Transverse colon (tissue), 4 donors: Measurements from ENCODE around the gene FAM20C. TPM values are rescaled to one million over a fixed set of nuclear protein-coding genes. Genes with fewer than 3 reads are reported as not detected.

Experiments
- DNase-seq: peaks from one replicate; pipeline ENCODE4 v3.0.0-alpha.2; 2019
- H3K27ac ChIP-seq, 4 donors: fragments of 200-600 bp; sonication (generic); 2 replicates each; pipeline ENCODE4 v1.5.1; 2016 to 2018; ENCODE audit warnings: inconsistent platforms in 4 of 4
- H3K27me3 ChIP-seq: fragments of 200-600 bp; sonication (generic); 2 replicates; pipeline ENCODE4 v1.5.1; 2017; ENCODE audit warnings: inconsistent platforms
- H3K36me3 ChIP-seq, 4 donors: fragments of 200-600 bp; sonication (generic); 2 replicates each; pipeline ENCODE4 v1.5.1; 2017 to 2019; ENCODE audit warnings: inconsistent platforms in 4 of 4
- H3K4me1 ChIP-seq, 4 donors: fragments of 200-600 bp; sonication (generic); 2 replicates each; pipeline ENCODE4 v1.5.1; 2017 to 2020; ENCODE audit warnings: inconsistent platforms in 4 of 4
- H3K4me3 ChIP-seq, 4 donors: fragments of 200-600 bp; sonication (generic); 1 replicate in 1 of 4; 2 replicates in 3 of 4; pipeline versions ENCODE4 v1.5.1 to v1.6.1; 2017 to 2019; ENCODE audit warnings: inconsistent platforms in 4 of 4
- H3K9me3 ChIP-seq, 2 donors: fragments of 200-600 bp; sonication (generic); 2 replicates each; pipeline ENCODE4 v1.5.1; 2017 to 2019; ENCODE audit warnings: inconsistent platforms in 2 of 2
- EP300 ChIP-seq: sonication (generic); formaldehyde crosslinking; IDR thresholded peaks from one replicate; pipeline ENCODE4 v1.6.1; 2017; ENCODE audit warnings: antibody characterized with exemption, low read depth
- POLR2A ChIP-seq: fragments of 450-650 bp; IDR thresholded peaks from one replicate; pipeline ENCODE4 v1.6.1; 2016; ENCODE audit warnings: antibody characterized with exemption, mild to moderate bottlenecking, moderate library complexity
- POLR2AphosphoS5 ChIP-seq, 3 donors: sonication (generic); formaldehyde crosslinking; IDR thresholded peaks; one replicate each; pipeline ENCODE4 v1.6.1; 2016; ENCODE audit warnings: antibody characterized with exemption in 3 of 3
- WGBS, 2 donors: methylation state at CpG; one replicate each; pipeline ENCODE4 v1.1.5; 2018; ENCODE audit warnings: low coverage in 1 of 2; 5-methylcytosine and 5-hydroxymethylcytosine counted together
- in situ Hi-C, 4 donors: fragments of 200-750 bp; cut with MboI; loops; one replicate each; pipeline versions ENCODE4 v1.15.0 to v1.15.1; 2017; ENCODE audit warnings: low sequenced_read_pairs in 3 of 4, low pct_ligation_motif_present in 1 of 4, low pct_unique_long_range_greater_than_20kb in 1 of 4
- intact Hi-C: fragments of 100-400 bp; cut with DNase I; formaldehyde crosslinking; loops from one replicate; pipeline ENCODE4 v1.15.1; 2023; ENCODE audit warnings: low total_unique reads
- total RNA-seq, 4 donors: library from RNA; depleted of rRNA; stranded (reverse); fragments of >200 nt; gene quantifications; one replicate each; pipeline ENCODE4 v1.1.0, GENCODE V29; 2016
- TF ChIP-seq, protein P1 (sequence below), 5 experiments: fragments of 200-600 bp in 3 of 5; fragments of 450-650 bp in 2 of 5; sonication (generic) in 3 of 5; IDR thresholded peaks; 1 replicate in 2 of 5; 2 replicates in 3 of 5; pipeline ENCODE4 v1.5.1; 2016 to 2017; ENCODE audit warnings: antibody characterized with exemption in 5 of 5, inconsistent platforms in 3 of 5, mild to moderate bottlenecking in 2 of 5, moderate library complexity in 1 of 5

FAM20C gene
- total RNA-seq, 4 donors from 2014 or later, result 10.5 to 62.3 (median 23.5) TPM

DNA sequence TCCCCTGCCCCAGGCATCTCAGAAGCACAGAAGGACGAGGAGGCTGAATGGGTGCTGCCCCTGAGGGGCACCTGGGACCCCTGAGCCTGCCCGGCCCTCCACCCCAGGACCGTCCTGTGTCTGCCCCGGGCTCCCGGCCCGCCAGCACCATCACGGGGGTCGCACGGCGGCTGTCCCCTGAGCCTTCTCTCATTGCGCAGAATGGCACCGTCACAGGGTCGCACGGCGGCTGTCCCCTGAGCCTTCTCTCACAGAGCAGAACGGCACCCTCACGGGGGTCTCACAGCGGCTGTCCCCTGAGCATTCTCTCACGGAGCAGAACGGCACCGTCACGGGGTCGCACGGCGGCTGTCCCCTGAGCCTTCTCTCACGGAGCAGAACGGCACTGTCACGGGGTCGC lies 31.5 kb downstream of the FAM20C start:
- intact Hi-C loops, result no loop called here
- TF ChIP-seq EP300 (no peak), POLR2AphosphoS5 (IDR thresholded peaks at IDR 0.05) (no peak), POLR2A (no peak)
- TF ChIP-seq, protein P1, sequence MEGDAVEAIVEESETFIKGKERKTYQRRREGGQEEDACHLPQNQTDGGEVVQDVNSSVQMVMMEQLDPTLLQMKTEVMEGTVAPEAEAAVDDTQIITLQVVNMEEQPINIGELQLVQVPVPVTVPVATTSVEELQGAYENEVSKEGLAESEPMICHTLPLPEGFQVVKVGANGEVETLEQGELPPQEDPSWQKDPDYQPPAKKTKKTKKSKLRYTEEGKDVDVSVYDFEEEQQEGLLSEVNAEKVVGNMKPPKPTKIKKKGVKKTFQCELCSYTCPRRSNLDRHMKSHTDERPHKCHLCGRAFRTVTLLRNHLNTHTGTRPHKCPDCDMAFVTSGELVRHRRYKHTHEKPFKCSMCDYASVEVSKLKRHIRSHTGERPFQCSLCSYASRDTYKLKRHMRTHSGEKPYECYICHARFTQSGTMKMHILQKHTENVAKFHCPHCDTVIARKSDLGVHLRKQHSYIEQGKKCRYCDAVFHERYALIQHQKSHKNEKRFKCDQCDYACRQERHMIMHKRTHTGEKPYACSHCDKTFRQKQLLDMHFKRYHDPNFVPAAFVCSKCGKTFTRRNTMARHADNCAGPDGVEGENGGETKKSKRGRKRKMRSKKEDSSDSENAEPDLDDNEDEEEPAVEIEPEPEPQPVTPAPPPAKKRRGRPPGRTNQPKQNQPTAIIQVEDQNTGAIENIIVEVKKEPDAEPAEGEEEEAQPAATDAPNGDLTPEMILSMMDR (IDR thresholded peaks at IDR 0.05), result no peak
- Histone ChIP-seq H3K4me1 (peaks cover 0 to 34% (median 12%) of the 10 kb centered on the region in 4 donors), H3K4me3 (no peak overlapping the region), H3K9me3 (no peaks in the 10 kb centered on the region), H3K27ac (no peak overlapping the region), H3K36me3 (no peaks in the 10 kb centered on the region), H3K27me3 (no peaks in the 10 kb centered on the region)
- in situ Hi-C loops, result no loop called here
- 96 to 100% methylated on average over 1 to 29 of the region's 29 CpGs for WGBS, 2 donors
- DNase-seq, result no peak

DNA sequence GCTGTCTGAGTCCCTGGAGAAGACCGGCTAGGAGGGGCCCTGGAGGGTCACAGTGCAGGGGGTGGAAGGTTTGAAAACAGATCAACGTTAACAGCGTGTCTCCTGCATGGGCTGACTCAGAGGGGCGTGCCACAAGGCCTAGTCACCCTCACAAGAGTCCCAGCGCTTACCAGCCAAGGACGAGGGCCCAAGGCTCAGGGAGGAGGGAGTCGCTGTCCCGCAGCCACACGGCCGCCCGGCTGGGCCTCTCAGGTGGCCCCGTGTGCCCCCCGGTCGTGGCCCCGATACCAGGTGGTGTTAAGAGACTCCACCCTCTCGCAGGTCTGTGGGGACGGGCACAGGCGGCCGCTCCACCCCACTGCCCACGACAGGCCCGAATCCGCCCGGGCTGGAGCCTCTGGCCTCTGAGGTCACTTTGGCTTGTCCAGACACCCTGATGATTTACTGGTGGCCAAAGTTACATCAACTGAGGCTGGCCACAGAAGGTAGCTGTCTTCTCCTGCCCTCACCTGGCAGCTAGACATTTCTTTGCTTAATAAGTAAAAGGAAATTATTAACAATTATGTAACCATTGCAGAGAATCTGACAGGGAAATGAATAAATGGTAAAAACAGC lies 34.0 kb downstream of the FAM20C start:
- Histone ChIP-seq H3K4me3 (no peak overlapping the region), H3K4me1 (peaks cover 12 to 37% (median 19%) of the 10 kb centered on the region in 4 donors), H3K27me3 (no peaks in the 10 kb centered on the region), H3K36me3 (no peaks in the 10 kb centered on the region), H3K9me3 (no peaks in the 10 kb centered on the region), H3K27ac (peak overlapping the region in 2 of 4 donors; percentile 88 to 92)
- in situ Hi-C loops, result no loop called here
- DNase-seq, result no peak
- intact Hi-C loops, result no loop called here
- 85% methylated on average over 14 of the region's 23 CpGs; no CpG with 5 or more reads in 1 of the 2 donors for WGBS, 2 donors
- TF ChIP-seq POLR2AphosphoS5 (IDR thresholded peaks at IDR 0.05) (no peak), EP300 (no peak), POLR2A (no peak)
- TF ChIP-seq, protein P1 (IDR thresholded peaks at IDR 0.05), result no peak

DNA sequence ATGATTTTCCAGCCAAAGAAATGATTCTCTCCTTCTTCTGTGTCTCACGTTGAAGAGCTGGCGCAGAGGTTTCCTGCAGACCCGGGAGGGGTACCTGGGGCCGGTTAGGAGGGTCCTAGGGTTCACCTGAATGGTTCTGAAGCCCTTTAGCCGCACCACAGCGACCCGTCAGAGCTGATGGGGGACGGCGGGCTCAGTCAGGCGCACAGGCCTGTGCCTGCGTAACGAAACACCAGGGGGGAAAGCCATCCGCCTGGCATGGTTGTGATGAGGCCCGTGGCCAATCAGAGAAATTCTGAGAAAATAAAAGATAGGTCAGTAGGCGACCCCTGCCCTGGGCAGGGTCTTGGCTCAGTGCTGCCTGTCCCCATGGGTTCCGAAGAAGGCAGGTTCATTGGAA lies 35.6 kb downstream of the FAM20C start:
- peaks cover 15 to 49% (median 32%) of the 10 kb centered on the region in 4 donors for H3K4me1 ChIP-seq
- no peaks in the 10 kb centered on the region for H3K36me3 ChIP-seq
- WGBS, 2 donors, result 89% methylated on average over 14 of the region's 16 CpGs; no CpG with 5 or more reads in 1 of the 2 donors

DNA sequence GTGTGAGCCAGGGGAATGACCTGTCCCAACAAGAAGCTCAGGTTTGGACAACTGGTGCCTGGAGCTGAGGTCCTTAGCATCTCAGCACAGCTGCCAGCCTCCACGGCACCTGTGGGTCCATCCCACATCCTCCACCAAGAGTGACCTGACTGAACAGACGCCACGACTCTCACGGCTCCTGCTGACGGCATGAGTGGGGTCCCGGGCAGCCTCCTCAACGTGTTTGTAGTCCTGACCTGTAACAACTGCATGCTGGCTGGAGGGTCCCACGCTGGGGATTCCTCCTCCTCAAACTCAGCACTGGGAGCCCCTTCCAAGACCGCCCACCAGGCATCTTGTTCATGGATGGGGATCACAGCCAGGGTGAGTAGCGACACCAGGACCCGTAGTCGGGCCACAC lies 36.2 kb downstream of the FAM20C start:
- H3K4me1 ChIP-seq, result peaks cover 22 to 56% (median 39%) of the 10 kb centered on the region in 4 donors
- intact Hi-C loops, result no loop called here
- H3K27ac ChIP-seq, result peak overlapping the region; percentile 83 to 92 (median 86)
- no peaks in the 10 kb centered on the region for H3K9me3 ChIP-seq
- in situ Hi-C loops, result no loop called here
- DNase-seq, result no peak
- H3K4me3 ChIP-seq, result no peak overlapping the region
- H3K36me3 ChIP-seq, result no peaks in the 10 kb centered on the region
- H3K27me3 ChIP-seq, result no peaks in the 10 kb centered on the region
- TF ChIP-seq POLR2AphosphoS5 (IDR thresholded peaks at IDR 0.05) (no peak), EP300 (no peak), POLR2A (no peak)
- TF ChIP-seq, protein P1 (IDR thresholded peaks at IDR 0.05), result no peak
- WGBS, 2 donors, result 63 to 80% methylated on average over 2 to 11 of the region's 12 CpGs

More for the DNA sequence above, 35.6 kb downstream of the FAM20C start:
- Histone ChIP-seq H3K9me3 (no peaks in the 10 kb centered on the region), H3K27ac (peak overlapping the region; percentile 83 to 92 (median 86)), H3K4me3 (no peak overlapping the region), H3K27me3 (no peaks in the 10 kb centered on the region)
- intact Hi-C loops (no loop called here), in situ Hi-C loops (no loop called here)
- TF ChIP-seq POLR2A (no peak), EP300 (no peak), POLR2AphosphoS5 (IDR thresholded peaks at IDR 0.05) (no peak)
- TF ChIP-seq, protein P1 (IDR thresholded peaks at IDR 0.05), result no peak
- DNase-seq, result no peak
